SK-N-SH treated with all-trans-retinoic acid at 6 μM for 48 hours (cell line): ENCODE results near the gene ARGLU1.

ENCODE experiments used
- ATAC-seq: fragments of 200-7000 bp; cut with Tn5 transposase; 3 replicates; pipeline ENCODE4 v1.9.1; 2020; ENCODE audit warnings: mild to moderate bottlenecking, moderate library complexity
- ARNTL ChIP-seq: fragments of 450-650 bp; formaldehyde crosslinking; IDR thresholded peaks from 2 replicates; pipeline ENCODE4 v1.5.0; 2020; ENCODE audit warnings: low read depth, mild to moderate bottlenecking, moderate library complexity, borderline replicate concordance
- BACH2 ChIP-seq: fragments of 250-450 bp; sonication (Bioruptor Pico); IDR thresholded peaks from 2 replicates; pipeline ENCODE4 v1.9.0; 2021; ENCODE audit warnings: mild to moderate bottlenecking, borderline replicate concordance
- CREB5 ChIP-seq: fragments of 250-450 bp; sonication (Bioruptor Pico); IDR thresholded peaks from 2 replicates; pipeline ENCODE4 v1.5.1; 2020; ENCODE audit warnings: low read depth, mild to moderate bottlenecking, moderate library complexity
- CSDC2 ChIP-seq: fragments of 250-450 bp; sonication (Bioruptor Pico); IDR thresholded peaks from 2 replicates; pipeline ENCODE4 v1.5.0; 2020; ENCODE audit warnings: mild to moderate bottlenecking, moderate library complexity
- CSRNP3 ChIP-seq: fragments of 250-450 bp; sonication (Bioruptor Pico); IDR thresholded peaks from 2 replicates; pipeline ENCODE4 v1.5.1; 2021; ENCODE audit warnings: mild to moderate bottlenecking, moderate library complexity
- ESRRG ChIP-seq: fragments of 250-450 bp; sonication (Bioruptor Pico); IDR thresholded peaks from 2 replicates; pipeline ENCODE4 v1.6.1; 2021; ENCODE audit warnings: mild to moderate bottlenecking
- GLIS3 ChIP-seq: fragments of 250-450 bp; sonication (Bioruptor Pico); IDR thresholded peaks from 2 replicates; pipeline ENCODE4 v1.5.0; 2020; ENCODE audit warnings: mild to moderate bottlenecking, moderate library complexity
- ISL1 ChIP-seq: fragments of 250-450 bp; sonication (Bioruptor Pico); IDR thresholded peaks from 2 replicates; pipeline ENCODE4 v2.1.2; 2022; ENCODE audit warnings: mild to moderate bottlenecking, moderate library complexity
- OSR1 ChIP-seq: fragments of 250-450 bp; sonication (Bioruptor Pico); IDR thresholded peaks from 2 replicates; pipeline ENCODE4 v1.8.0; 2022; ENCODE audit warnings: moderate library complexity, mild to moderate bottlenecking, inconsistent platforms
- POU6F1 ChIP-seq: fragments of 250-450 bp; sonication (Bioruptor Pico); IDR thresholded peaks from 2 replicates; pipeline ENCODE4 v1.8.0; 2021; ENCODE audit warnings: low read depth, mild to moderate bottlenecking, moderate library complexity, borderline replicate concordance
- PPARA ChIP-seq: fragments of 250-450 bp; sonication (Bioruptor Pico); IDR thresholded peaks from 2 replicates; pipeline ENCODE4 v1.5.0; 2020; ENCODE audit warnings: mild to moderate bottlenecking, borderline replicate concordance
- RARB ChIP-seq: fragments of 250-450 bp; sonication (Bioruptor Pico); IDR thresholded peaks from 2 replicates; pipeline ENCODE4 v1.8.0; 2021; ENCODE audit warnings: mild to moderate bottlenecking, moderate library complexity
- SNAI2 ChIP-seq: fragments of 250-450 bp; sonication (Bioruptor Pico); IDR thresholded peaks from 2 replicates; pipeline ENCODE4 v1.5.0; 2020; ENCODE audit warnings: mild to moderate bottlenecking, moderate library complexity
- TCF4 ChIP-seq: fragments of 250-450 bp; sonication (Bioruptor Pico); IDR thresholded peaks from 2 replicates; pipeline ENCODE4 v1.8.0; 2021; ENCODE audit warnings: mild to moderate bottlenecking, moderate library complexity, borderline replicate concordance
- TOX ChIP-seq: fragments of 250-450 bp; sonication (Bioruptor Pico); IDR thresholded peaks from 2 replicates; pipeline ENCODE4 v1.8.0; 2021; ENCODE audit warnings: mild to moderate bottlenecking, moderate library complexity, borderline replicate concordance
- TSHZ2 ChIP-seq: fragments of 250-450 bp; sonication (Bioruptor Pico); IDR thresholded peaks from 2 replicates; pipeline ENCODE4 v1.5.0; 2020; ENCODE audit warnings: mild to moderate bottlenecking, moderate library complexity
- ZFP3 ChIP-seq: fragments of 250-450 bp; sonication (Bioruptor Pico); IDR thresholded peaks from 2 replicates; pipeline ENCODE4 v1.5.0; 2020; ENCODE audit warnings: mild to moderate bottlenecking, moderate library complexity
- ZFP30 ChIP-seq: fragments of 450-650 bp; formaldehyde crosslinking; IDR thresholded peaks from 2 replicates; pipeline ENCODE4 v1.5.0; 2022; ENCODE audit warnings: mild to moderate bottlenecking, moderate library complexity
- ZNF565 ChIP-seq: fragments of 450-650 bp; formaldehyde crosslinking; conservative IDR thresholded peaks from 2 replicates; pipeline ENCODE4 v1.5.0; 2020; ENCODE audit warnings: low read depth, mild to moderate bottlenecking, moderate library complexity
- ZNF70 ChIP-seq: fragments of 450-650 bp; formaldehyde crosslinking; IDR thresholded peaks from 2 replicates; pipeline ENCODE4 v1.5.0; 2020; ENCODE audit warnings: mild to moderate bottlenecking, moderate library complexity
- ZNF8 ChIP-seq: fragments of 450-650 bp; formaldehyde crosslinking; IDR thresholded peaks from 2 replicates; pipeline ENCODE4 v1.5.0; 2020; ENCODE audit warnings: mild to moderate bottlenecking, moderate library complexity

ARGLU1 gene

GRCh38 chr13:106500445-106500844, 67.5 kb downstream of the ARGLU1 start (continued):
- no peak for TF ChIP-seq CSDC2 (CRISPR knock-in tag)
- TF ChIP-seq CREB5 (CRISPR knock-in tag) = no peak
- TF ChIP-seq POU6F1 (CRISPR knock-in tag) = no peak
- no peak for TF ChIP-seq ZNF8 (CRISPR knock-in tag)
- no peak for TF ChIP-seq ZFP30 (CRISPR knock-in tag)
- no peak for TF ChIP-seq CSRNP3 (CRISPR knock-in tag)
- no peak for TF ChIP-seq RARB
- no peak for TF ChIP-seq GLIS3 (CRISPR knock-in tag)
- TF ChIP-seq ZNF70 (CRISPR knock-in tag) = no peak
- no peak for TF ChIP-seq ESRRG
- TF ChIP-seq TOX (CRISPR knock-in tag) = no peak

GRCh38 chr13:106499896-106500295, 68.0 kb downstream of the ARGLU1 start:
- TF ChIP-seq ZFP3 (CRISPR knock-in tag) (no peak), RARB (no peak), ZNF70 (CRISPR knock-in tag) (no peak), ISL1 (CRISPR knock-in tag) (no peak), ARNTL (no peak), TOX (CRISPR knock-in tag) (no peak), CREB5 (CRISPR knock-in tag) (no peak), POU6F1 (CRISPR knock-in tag) (no peak), ZNF8 (CRISPR knock-in tag) (no peak), SNAI2 (CRISPR knock-in tag) (no peak)
- TF ChIP-seq, all 23 proteins: peak for 0
- ATAC-seq = peak; percentile 26; the same call in 2 of the 3 replicates

- peak; percentile 31 for ATAC-seq
- TF ChIP-seq TSHZ2 (CRISPR knock-in tag) (no peak), PPARA (CRISPR knock-in tag) (no peak)
These were observed 68.8 kb downstream of the ARGLU1 start for GRCh38 chr13:106499113-106499512.

- peak; percentile 15; the same call in 2 of the 3 replicates for ATAC-seq
- no peak for TF ChIP-seq POU6F1 (CRISPR knock-in tag)
- TF ChIP-seq SNAI2 (CRISPR knock-in tag) = no peak
- TF ChIP-seq ESRRG = no peak
- no peak for TF ChIP-seq ZFP30 (CRISPR knock-in tag)
- TF ChIP-seq ARNTL = no peak
- no peak for TF ChIP-seq TOX (CRISPR knock-in tag)
- no peak for TF ChIP-seq CSRNP3 (CRISPR knock-in tag)
- no peak for TF ChIP-seq ISL1 (CRISPR knock-in tag)
- TF ChIP-seq BACH2 = no peak
- no peak for TF ChIP-seq ZNF565 (CRISPR knock-in tag)
- no peak for TF ChIP-seq OSR1 (CRISPR knock-in tag)
- no peak for TF ChIP-seq TCF4
- TF ChIP-seq RARB = no peak
These were observed 69.4 kb downstream of the ARGLU1 start for GRCh38 chr13:106498571-106498970.
